Body of pancreas (tissue), 4 donors: Measurements from ENCODE around the gene MT1B. TPM values are rescaled to one million over a fixed set of nuclear protein-coding genes. Genes with fewer than 3 reads are reported as not detected.

Source experiments
- ATAC-seq: fragments of 150-250 bp; one replicate; pipeline ENCODE4 v1.9.1; 2016
- DNase-seq, 4 donors: peaks; one replicate each; pipeline ENCODE4 v3.0.0-alpha.2; 2019
- H3K27ac ChIP-seq, 4 donors: fragments of 200-600 bp; sonication (generic); 1 replicate in 3 of 4; 2 replicates in 1 of 4; pipeline versions ENCODE4 v1.5.1 to v1.6.1; 2016 to 2019; ENCODE audit warnings: mild to moderate bottlenecking in 1 of 4, mixed read lengths in 1 of 4, moderate library complexity in 1 of 4
- H3K27me3 ChIP-seq, 2 donors: fragments of 200-600 bp; sonication (generic); one replicate each; pipeline ENCODE4 v1.6.0; 2016; ENCODE audit warnings: mild to moderate bottlenecking in 1 of 2
- H3K36me3 ChIP-seq, 2 donors: fragments of 200-600 bp; sonication (generic); replicated peaks in 1 of 2; 2 replicates each; pipeline ENCODE4 v1.5.1; 2016; ENCODE audit warnings: low read depth in 2 of 2; ENCODE audit not compliant: insufficient read depth in 1 of 2
- H3K4me1 ChIP-seq: fragments of 200-600 bp; sonication (generic); one replicate; pipeline ENCODE4 v1.6.0; 2016
- H3K4me3 ChIP-seq, 2 donors: fragments of 200-600 bp; sonication (generic); 1 replicate in 1 of 2; 2 replicates in 1 of 2; pipeline ENCODE4 v1.5.1; 2016 to 2019
- H3K9me3 ChIP-seq, 3 donors: fragments of 200-600 bp; sonication (generic); 1 replicate in 2 of 3; 2 replicates in 1 of 3; pipeline ENCODE4 v1.5.1; 2016
- CTCF ChIP-seq, 7 experiments: fragments of 450-650 bp in 4 of 7; fragments of 200-600 bp in 3 of 7; sonication (generic) in 3 of 7; IDR thresholded peaks; one replicate each; pipeline ENCODE4 v1.5.1; 2016 to 2019; ENCODE audit warnings: antibody characterized with exemption in 7 of 7
- POLR2A ChIP-seq, 3 donors: fragments of 450-650 bp; IDR thresholded peaks; one replicate each; pipeline ENCODE4 v1.6.1; 2016; ENCODE audit warnings: antibody characterized with exemption in 3 of 3, mild to moderate bottlenecking in 2 of 3
- WGBS, 2 donors: methylation state at CpG; one replicate each; pipeline ENCODE4 v1.1.5; 2017; 5-methylcytosine and 5-hydroxymethylcytosine counted together
- intact Hi-C: fragments of 100-400 bp; cut with DNase I; formaldehyde crosslinking; loops from one replicate; pipeline ENCODE4 v1.15.1; 2023
- total RNA-seq, 2 donors: library from RNA; depleted of rRNA; stranded (reverse); fragments of >200 nt; gene quantifications; one replicate each; pipeline ENCODE4 v1.1.0, GENCODE V29; 2016

Gene MT1B
- total RNA-seq, 2 donors from 2014 or later = not detected

GRCh38 chr16:56645838-56646237 lies 5.8 kb upstream of the MT1B start:
- peaks cover 9% of the 10 kb centered on the region for H3K4me1 ChIP-seq
- ATAC-seq = no peak
- intact Hi-C loops = no loop called here
- no peak for DNase-seq
- TF ChIP-seq POLR2A (IDR thresholded peaks at IDR 0.05) = no peak
- TF ChIP-seq CTCF (IDR thresholded peaks at IDR 0.05) = no peak
- no peaks in the 10 kb centered on the region for H3K27me3 ChIP-seq
- no peak overlapping the region for H3K4me3 ChIP-seq
- no peaks in the 10 kb centered on the region for H3K9me3 ChIP-seq
- H3K36me3 ChIP-seq = no peaks in the 10 kb centered on the region
- WGBS, 2 donors = 0% methylated on average over 1 of the region's 1 CpG
- H3K27ac ChIP-seq = no peak overlapping the region

- H3K27ac ChIP-seq = no peak overlapping the region
- H3K9me3 ChIP-seq = no peaks in the 10 kb centered on the region
- H3K36me3 ChIP-seq = no peaks in the 10 kb centered on the region
- 64 to 66% methylated on average over 10 to 32 of the region's 33 CpGs for WGBS, 2 donors
- intact Hi-C loops = no loop called here
- H3K4me1 ChIP-seq = peaks cover 9% of the 10 kb centered on the region
- no peak overlapping the region for H3K4me3 ChIP-seq
- H3K27me3 ChIP-seq = no peaks in the 10 kb centered on the region
- no peak for ATAC-seq
- TF ChIP-seq POLR2A (IDR thresholded peaks at IDR 0.05) (no peak), CTCF (IDR thresholded peaks at IDR 0.05) (no peak)
- DNase-seq = no peak
Measured at GRCh38 chr16:56647641-56648431, 3.9 kb upstream of the MT1B start.

GRCh38 chr16:56649271-56649670 lies 2.4 kb upstream of the MT1B start:
- Histone ChIP-seq H3K4me1 (peaks cover under 1% of the 10 kb centered on the region), H3K4me3 (no peak overlapping the region), H3K27ac (no peak overlapping the region), H3K9me3 (no peaks in the 10 kb centered on the region), H3K27me3 (no peaks in the 10 kb centered on the region), H3K36me3 (no peaks in the 10 kb centered on the region)
- DNase-seq (no peak), ATAC-seq (no peak)
- whole genome bisulfite sequencing, 2 donors = 87 to 93% methylated on average over 2 of the region's 2 CpGs
- intact Hi-C loops = no loop called here
- TF ChIP-seq POLR2A (IDR thresholded peaks at IDR 0.05) = no peak
- TF ChIP-seq CTCF (IDR thresholded peaks at IDR 0.05) = no peak

GRCh38 chr16:56649820-56650219 lies 1.9 kb upstream of the MT1B start:
- WGBS, 2 donors = 71 to 75% methylated on average over 3 of the region's 3 CpGs
- H3K27me3 ChIP-seq = no peaks in the 10 kb centered on the region
- no peaks in the 10 kb centered on the region for H3K36me3 ChIP-seq
- H3K4me3 ChIP-seq = no peak overlapping the region
- DNase-seq (no peak), ATAC-seq (no peak)
- TF ChIP-seq CTCF (IDR thresholded peaks at IDR 0.05) (no peak), POLR2A (IDR thresholded peaks at IDR 0.05) (no peak)
- no peaks in the 10 kb centered on the region for H3K9me3 ChIP-seq
- intact Hi-C loops = no loop called here
- H3K4me1 ChIP-seq = no peaks in the 10 kb centered on the region
- no peak overlapping the region for H3K27ac ChIP-seq

- Histone ChIP-seq H3K4me1 (peaks cover 4% of the 10 kb centered on the region), H3K27me3 (no peaks in the 10 kb centered on the region), H3K27ac (no peak overlapping the region), H3K36me3 (no peaks in the 10 kb centered on the region), H3K4me3 (no peak overlapping the region), H3K9me3 (no peaks in the 10 kb centered on the region)
- intact Hi-C loops = no loop called here
- TF ChIP-seq CTCF (IDR thresholded peaks at IDR 0.05) = no peak
- TF ChIP-seq POLR2A (IDR thresholded peaks at IDR 0.05) = no peak
- DNase-seq (no peak), ATAC-seq (no peak)
- 20 to 44% methylated on average over 1 of the region's 1 CpG for WGBS, 2 donors
Measured at GRCh38 chr16:56652600-56652999, 914 bp downstream of the MT1B start.
